Measurements from ENCODE around the gene STX3.
A peak's percentile ranks its signal among the peaks of the same experiment; 100 is the strongest.

DNA sequence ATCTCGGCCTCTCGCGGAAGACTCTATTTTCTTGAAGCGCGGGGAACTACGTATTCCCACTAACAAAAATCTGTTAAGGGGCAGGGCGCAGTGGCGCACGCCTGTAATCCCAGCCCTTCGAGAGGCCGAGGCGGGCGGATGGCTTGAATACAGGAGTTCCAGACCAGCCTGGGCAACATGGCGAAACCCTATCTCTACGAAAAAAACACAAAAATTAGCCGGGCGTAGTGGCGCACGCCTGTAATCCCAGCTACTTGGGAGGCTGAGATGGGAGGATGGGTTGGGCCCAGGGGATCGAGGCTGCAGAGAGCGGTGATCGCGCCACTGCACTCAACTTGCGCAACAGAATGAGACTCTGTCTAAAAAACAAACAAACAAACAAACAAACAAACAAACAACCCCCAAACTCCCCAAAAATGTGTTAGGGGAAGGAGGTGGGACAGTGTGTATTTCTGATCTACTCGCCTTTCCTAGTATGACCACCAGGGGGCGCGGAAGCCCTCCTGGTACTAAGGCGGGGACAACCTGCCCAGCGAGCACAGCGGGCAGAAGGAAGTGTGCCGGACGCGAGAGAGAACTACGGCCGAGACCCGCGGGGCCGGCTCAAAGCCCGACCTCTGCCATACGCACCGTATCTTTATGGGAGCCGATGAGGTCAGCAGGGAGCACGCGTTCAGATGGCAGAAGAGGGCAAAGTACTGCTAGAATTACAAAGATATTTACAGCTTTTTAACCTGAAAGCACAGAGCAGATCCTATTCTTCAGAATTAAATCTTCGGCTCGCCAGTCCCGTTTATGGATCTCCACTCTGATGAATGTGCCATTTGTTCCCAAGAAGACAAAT is 1.3 kb upstream of the STX3 start:
- TF ChIP-seq SIN3A (conservative IDR thresholded peaks at IDR 0.05 in 1 of 2, IDR thresholded peaks at IDR 0.05 in 1 of 2; ENCODE audit: low read depth in 1 of 2, low read length in 2 of 2) = peak; percentile 49 to 50; a peak in 1 of 4 replicates
- TF ChIP-seq EP300 (IDR thresholded peaks at IDR 0.05; ENCODE audit: borderline replicate concordance in 1 of 2, low read depth in 2 of 2, low read length in 2 of 2) = no peak
- no peak for TF ChIP-seq POLR2A (IDR thresholded peaks at IDR 0.05; ENCODE audit: control extremely low read depth in 1 of 2, low read depth in 2 of 2, low read length in 2 of 2)
- TF ChIP-seq YY1 (IDR thresholded peaks at IDR 0.05; ENCODE audit: low read depth, low read length) = 0 out of 2 replicates have a peak, but pooled peaks have one; percentile 22
- TF ChIP-seq, protein P1, sequence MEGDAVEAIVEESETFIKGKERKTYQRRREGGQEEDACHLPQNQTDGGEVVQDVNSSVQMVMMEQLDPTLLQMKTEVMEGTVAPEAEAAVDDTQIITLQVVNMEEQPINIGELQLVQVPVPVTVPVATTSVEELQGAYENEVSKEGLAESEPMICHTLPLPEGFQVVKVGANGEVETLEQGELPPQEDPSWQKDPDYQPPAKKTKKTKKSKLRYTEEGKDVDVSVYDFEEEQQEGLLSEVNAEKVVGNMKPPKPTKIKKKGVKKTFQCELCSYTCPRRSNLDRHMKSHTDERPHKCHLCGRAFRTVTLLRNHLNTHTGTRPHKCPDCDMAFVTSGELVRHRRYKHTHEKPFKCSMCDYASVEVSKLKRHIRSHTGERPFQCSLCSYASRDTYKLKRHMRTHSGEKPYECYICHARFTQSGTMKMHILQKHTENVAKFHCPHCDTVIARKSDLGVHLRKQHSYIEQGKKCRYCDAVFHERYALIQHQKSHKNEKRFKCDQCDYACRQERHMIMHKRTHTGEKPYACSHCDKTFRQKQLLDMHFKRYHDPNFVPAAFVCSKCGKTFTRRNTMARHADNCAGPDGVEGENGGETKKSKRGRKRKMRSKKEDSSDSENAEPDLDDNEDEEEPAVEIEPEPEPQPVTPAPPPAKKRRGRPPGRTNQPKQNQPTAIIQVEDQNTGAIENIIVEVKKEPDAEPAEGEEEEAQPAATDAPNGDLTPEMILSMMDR (IDR thresholded peaks at IDR 0.05; ENCODE audit: control extremely low read depth in 1 of 3, insufficient read depth in 1 of 3, low read depth in 1 of 3, low read length in 3 of 3) = peak; percentile 76 to 83 (median 78)
- no peak for TF ChIP-seq RFX5 (IDR thresholded peaks at IDR 0.05; ENCODE audit: borderline replicate concordance, low read depth, low read length)
- no peak for TF ChIP-seq CBX5 (IDR thresholded peaks at IDR 0.05; ENCODE audit: low read depth, low read length)
- TF ChIP-seq HDAC2 (IDR thresholded peaks at IDR 0.05; ENCODE audit: borderline replicate concordance in 1 of 2, low read depth in 2 of 2, low read length in 2 of 2) = no peak
- 0 out of 2 replicates have a peak, but pooled peaks have one; percentile 26 for TF ChIP-seq TCF12 (IDR thresholded peaks at IDR 0.05; ENCODE audit: low read depth, low read length)
- no peak for TF ChIP-seq SRF (IDR thresholded peaks at IDR 0.05; ENCODE audit: low read depth, low read length)
- TF ChIP-seq POLR2AphosphoS5 (IDR thresholded peaks at IDR 0.05; ENCODE audit: low read depth, low read length) = no peak
- TF ChIP-seq TAF7 (optimal IDR thresholded peaks at IDR 0.05; ENCODE audit: borderline replicate concordance, low read depth, low read length) = no peak
- no peak for TF ChIP-seq EZH2 (IDR thresholded peaks at IDR 0.05; ENCODE audit: low read depth, low read length, severe bottlenecking)
- no peak for TF ChIP-seq JUND (IDR thresholded peaks at IDR 0.05; ENCODE audit: low read length)

Data from H1 (cell line).